GM12878 (cell line): ENCODE data around the gene MEAF6. TPM values are rescaled to one million over a fixed set of nuclear protein-coding genes. Genes with fewer than 3 reads are reported as not detected.
A peak's percentile ranks its signal among the peaks of the same experiment; 100 is the strongest.

Source experiments
- ATAC-seq: fragments of 200-7000 bp; cut with Tn5 transposase; 3 replicates; pipeline ENCODE4 v1.9.1; 2020; ENCODE audit warnings: mild to moderate bottlenecking, moderate library complexity
- BruUV-seq: library from RNA; stranded (reverse); fragments of 400-500 nt; replicated peaks from 2 replicates; lab custom pipeline; 2021; lab: Mats Ljungman, UMichigan
- CTCF ChIA-PET: fragments of 300-600 bp; sonication (Branson Sonifier 250); formaldehyde crosslinking; extraction: SDS; loops from one replicate; lab custom pipeline; 2021; ENCODE audit warnings: inconsistent platforms; lab: Yijun Ruan, JAX
- POLR2A ChIA-PET: fragments of 350-600 bp; formaldehyde crosslinking; extraction: SDS; loops from one replicate; lab custom pipeline; 2021; ENCODE audit warnings: inconsistent platforms; lab: Charles Lee
- RAD21 ChIA-PET: fragments of 300-600 bp; sonication (Branson Sonifier 250); formaldehyde crosslinking; loops from one replicate; lab custom pipeline; 2023; ENCODE audit warnings: antibody characterized with exemption; ENCODE audit not compliant: unreplicated experiment; lab: Charles Lee
- SMC1A ChIA-PET: fragments of 300-600 bp; sonication (Branson Sonifier 250); formaldehyde crosslinking; loops from one replicate; lab custom pipeline; 2023; ENCODE audit not compliant: unreplicated experiment, uncharacterized antibody; lab: Charles Lee
- DNase-seq: peaks from one replicate; pipeline ENCODE4 v3.0.0-alpha.2; 2011; ENCODE audit warnings: low read depth, low spot score
- FAIRE-seq: peaks from 3 replicates; lab custom pipeline; 2011; peaks lifted over from hg19 to GRCh38; lab: Jason Lieb, UNC
- H2AFZ ChIP-seq: 2 replicates; pipeline ENCODE4 v1.6.0; 2011; ENCODE audit warnings: low read depth, low read length, control low read depth; ENCODE audit not compliant: control insufficient read depth
- H3K27ac ChIP-seq: 2 replicates; pipeline ENCODE4 v1.5.1; 2011; ENCODE audit warnings: control low read depth; ENCODE audit not compliant: control insufficient read depth, insufficient read depth
- H3K27me3 ChIP-seq, 2 experiments: replicated peaks in 1 of 2; 2 replicates each; pipeline versions ENCODE4 v1.6.0 to v1.6.1; 2011; ENCODE audit warnings: low read length in 1 of 2; ENCODE audit not compliant: control insufficient read depth in 2 of 2, insufficient read depth in 2 of 2
- H3K36me3 ChIP-seq, 2 experiments: 2 replicates each; pipeline ENCODE4 v1.5.1; 2011; ENCODE audit warnings: low read length in 1 of 2; ENCODE audit not compliant: control insufficient read depth in 2 of 2, insufficient read depth in 2 of 2
- H3K4me1 ChIP-seq: 2 replicates; pipeline ENCODE4 v1.6.1; 2011; ENCODE audit warnings: mild to moderate bottlenecking, low read length, moderate library complexity, mixed read lengths; ENCODE audit not compliant: control insufficient read depth, insufficient read depth
- H3K4me2 ChIP-seq: 2 replicates; pipeline ENCODE4 v1.6.0; 2011; ENCODE audit warnings: control low read depth; ENCODE audit not compliant: control insufficient read depth, insufficient read depth
- H3K4me3 ChIP-seq: fragments of 200-600 bp; sonication (generic); 2 replicates; pipeline ENCODE4 v1.5.1; 2016
- H3K79me2 ChIP-seq: 2 replicates; pipeline ENCODE4 v1.6.0; 2011; ENCODE audit warnings: low read length; ENCODE audit not compliant: control insufficient read depth, insufficient read depth
- H3K9ac ChIP-seq: 2 replicates; pipeline ENCODE4 v1.8.0; 2011; ENCODE audit warnings: low read length, control low read depth, mixed read lengths; ENCODE audit not compliant: control insufficient read depth, insufficient read depth
- H3K9me3 ChIP-seq: replicated peaks from 3 replicates; pipeline ENCODE4 v1.5.1; 2011; ENCODE audit warnings: mild to moderate bottlenecking, low read length; ENCODE audit not compliant: control insufficient read depth, insufficient read depth
- H4K20me1 ChIP-seq: 2 replicates; pipeline ENCODE4 v1.6.0; 2011; ENCODE audit not compliant: control insufficient read depth, insufficient read depth
- FOXM1 ChIP-seq: IDR thresholded peaks from 2 replicates; pipeline ENCODE4 v1.6.1; 2012; ENCODE audit warnings: low read depth, mild to moderate bottlenecking, inconsistent platforms, low read length, moderate library complexity
- IKZF2 ChIP-seq, 2 experiments: fragments of 450-650 bp; IDR thresholded peaks; 2 replicates each; pipeline ENCODE4 v1.6.1; 2017; ENCODE audit warnings: mild to moderate bottlenecking in 2 of 2, moderate library complexity in 2 of 2
- KDM1A ChIP-seq: fragments of 200-600 bp; sonication (generic); IDR thresholded peaks from 2 replicates; pipeline ENCODE4 v1.6.1; 2016; ENCODE audit warnings: borderline replicate concordance
- KLF5 ChIP-seq: fragments of 450-650 bp; IDR thresholded peaks from 2 replicates; pipeline ENCODE4 v1.6.1; 2014; ENCODE audit warnings: mild to moderate bottlenecking; ENCODE audit not compliant: partially characterized antibody
- MXI1 ChIP-seq: fragments of 150-350 bp; IDR thresholded peaks from 2 replicates; pipeline ENCODE4 v1.6.1; 2011; ENCODE audit warnings: low read depth, mild to moderate bottlenecking, inconsistent platforms, low read length, improper control_type of control experiment
- PAX8 ChIP-seq: fragments of 450-650 bp; IDR thresholded peaks from 2 replicates; pipeline ENCODE4 v1.6.1; 2017; ENCODE audit warnings: mild to moderate bottlenecking, moderate library complexity
- RELA ChIP-seq: fragments of 450-650 bp; IDR thresholded peaks from 2 replicates; pipeline ENCODE4 v1.8.0; 2014; ENCODE audit warnings: borderline replicate concordance; ENCODE audit not compliant: partially characterized antibody
- SP1 ChIP-seq: IDR thresholded peaks from one replicate; pipeline ENCODE4 v1.6.1; 2011; ENCODE audit warnings: low read depth, low read length
- YBX1 ChIP-seq: fragments of 450-650 bp; IDR thresholded peaks from 2 replicates; pipeline ENCODE4 v1.6.1; 2016; ENCODE audit warnings: antibody characterized with exemption
- ZBTB11 ChIP-seq: fragments of 450-650 bp; formaldehyde crosslinking; IDR thresholded peaks from 2 replicates; pipeline ENCODE4 v1.5.0; 2022; ENCODE audit warnings: mild to moderate bottlenecking, missing genetic modification characterization
- WGBS: methylation state at CpG from one replicate; pipeline ENCODE4 v1.1.6; 2016; ENCODE audit warnings: low lambda C conversion rate; ENCODE audit not compliant: insufficient replicate concordance, insufficient coverage; ENCODE audit errors: missing lambda C conversion rate; 5-methylcytosine and 5-hydroxymethylcytosine counted together
- in situ Hi-C: fragments of 300-500 bp; cut with MboI; formaldehyde crosslinking; loops from 9 replicates; pipeline ENCODE4 v1.14.3; 2018; ENCODE audit warnings: mixed read lengths
- intact Hi-C: fragments of 100-400 bp; cut with micrococcal nuclease; formaldehyde crosslinking; loops from one replicate; pipeline ENCODE4 v1.14.2; 2022; ENCODE audit not compliant: unreplicated experiment
- polyA plus RNA-seq, 11 experiments: library from polyadenylated mRNA; depleted of rRNA in 4 of 11; unstranded in 6 of 11; stranded (reverse) in 5 of 11; fragments of >200 nt; fragmentation: Nextera tagmentation in 4 of 11; fragmentation: Illumina TruSeq in 1 of 11; extraction: Ambion mirVana in 4 of 11; extraction: Trizol in 1 of 11; gene quantifications; 1 replicate in 1 of 11; 2 replicates in 10 of 11; pipeline versions ENCODE4 v1.2.1 to v1.2.3, GENCODE V29; 2011 to 2016; ENCODE audit warnings: inconsistent platforms in 2 of 11, missing spikeins in 2 of 11, low read depth in 1 of 11
- total RNA-seq, 4 experiments: library from RNA; depleted of rRNA in 3 of 4; stranded (reverse); fragments of >200 nt in 3 of 4; fragmentation: Illumina TruSeq in 1 of 4; extraction: Trizol in 1 of 4; gene quantifications; 2 replicates each; pipeline versions ENCODE4 v1.2.1 to v1.2.3, GENCODE V29; 2013 to 2021
- TF ChIP-seq, protein P1 (sequence below): fragments of 450-650 bp; IDR thresholded peaks from 2 replicates; pipeline ENCODE4 v1.6.1; 2016; ENCODE audit warnings: mild to moderate bottlenecking
- TF ChIP-seq, protein P2 (sequence below): fragments of 450-650 bp; IDR thresholded peaks from 2 replicates; pipeline ENCODE4 v1.6.1; 2016; ENCODE audit warnings: mild to moderate bottlenecking, moderate library complexity, borderline replicate concordance

MEAF6 gene
- total and polyA plus RNA-seq, 10 of the 15 experiments (the other 5 are each of a cell fraction or from before 2014, with no cell fraction given) = 30.8 to 75.0 (median 58.1) TPM

- TF ChIP-seq SP1 (no peak), FOXM1 (no peak), RELA (no peak), PAX8 (no peak), YBX1 (no peak), MXI1 (no peak)
- TF ChIP-seq, all 136 proteins: peak for 0
Observed at GRCh38 chr1:37517569-37517968, 3.0 kb upstream of the MEAF6 start (continued).

- SMC1A ChIA-PET = interaction anchor here (0.9 to 2.1 kb wide), 5 partner anchors 10 to 163 kb away, joined by 3 to 6 read pairs (median 3); no protein-coding TSS in a partner anchor
- no peaks in the 10 kb centered on the region for H3K27me3 ChIP-seq
- intact Hi-C loops = loop anchor here (2.0 kb wide), 1 partner anchor 37 kb away; no protein-coding TSS in a partner anchor
- peak overlapping the region; percentile 67 for H3K9ac ChIP-seq
- H3K4me3 ChIP-seq = peak overlapping the region; percentile 69
- no peaks in the 10 kb centered on the region for H3K9me3 ChIP-seq
- WGBS = 71% methylated on average over 18 of the region's 18 CpGs
- no peak for ATAC-seq
- CTCF ChIA-PET = interaction anchor here (0.5 to 5.1 kb wide), 11 partner anchors 9 to 1088 kb away, joined by 3 to 26 read pairs (median 5); partner anchors contain the start of gene SNIP1
- H4K20me1 ChIP-seq = no peaks in the 10 kb centered on the region
- in situ Hi-C loops = no loop called here
- POLR2A ChIA-PET = interaction anchor here (0.6 to 2.7 kb wide), 7 partner anchors 9 to 357 kb away, joined by 3 to 28 read pairs (median 5); partner anchors contain the start of genes CDCA8, SNIP1 and ZC3H12A
- H3K4me2 ChIP-seq = peak overlapping the region; percentile 62
- peak overlapping the region; percentile 39 for H3K27ac ChIP-seq
- peaks cover 17% of the 10 kb centered on the region for H3K79me2 ChIP-seq
- DNase-seq = no peak
- peaks cover 6% of the 10 kb centered on the region for H3K4me1 ChIP-seq
- BruUV-seq = TSS peak; percentile 80
- FAIRE-seq = no peak
- peaks cover 0 to 10% of the 10 kb centered on the region in 2 experiments; a peak in 1 of 4 replicates for H3K36me3 ChIP-seq
- RAD21 ChIA-PET = interaction anchor here (1.2 to 2.1 kb wide), 7 partner anchors 10 to 81 kb away, joined by 4 to 13 read pairs (median 6); partner anchors contain the start of genes GNL2, SNIP1 and ZC3H12A
- H2AFZ ChIP-seq = peak overlapping the region; percentile 80
- TF ChIP-seq KLF5 (no peak), KDM1A (no peak), ZBTB11 (no peak), IKZF2 (IDR thresholded peaks at IDR 0.05) (peak; percentile 21 to 25; a peak in 1 of 4 replicates), YBX1 (no peak)
- TF ChIP-seq, protein P1, sequence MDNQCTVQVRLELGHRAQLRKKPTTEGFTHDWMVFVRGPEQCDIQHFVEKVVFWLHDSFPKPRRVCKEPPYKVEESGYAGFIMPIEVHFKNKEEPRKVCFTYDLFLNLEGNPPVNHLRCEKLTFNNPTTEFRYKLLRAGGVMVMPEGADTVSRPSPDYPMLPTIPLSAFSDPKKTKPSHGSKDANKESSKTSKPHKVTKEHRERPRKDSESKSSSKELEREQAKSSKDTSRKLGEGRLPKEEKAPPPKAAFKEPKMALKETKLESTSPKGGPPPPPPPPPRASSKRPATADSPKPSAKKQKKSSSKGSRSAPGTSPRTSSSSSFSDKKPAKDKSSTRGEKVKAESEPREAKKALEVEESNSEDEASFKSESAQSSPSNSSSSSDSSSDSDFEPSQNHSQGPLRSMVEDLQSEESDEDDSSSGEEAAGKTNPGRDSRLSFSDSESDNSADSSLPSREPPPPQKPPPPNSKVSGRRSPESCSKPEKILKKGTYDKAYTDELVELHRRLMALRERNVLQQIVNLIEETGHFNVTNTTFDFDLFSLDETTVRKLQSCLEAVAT = peak; percentile 98
- TF ChIP-seq, protein P2, sequence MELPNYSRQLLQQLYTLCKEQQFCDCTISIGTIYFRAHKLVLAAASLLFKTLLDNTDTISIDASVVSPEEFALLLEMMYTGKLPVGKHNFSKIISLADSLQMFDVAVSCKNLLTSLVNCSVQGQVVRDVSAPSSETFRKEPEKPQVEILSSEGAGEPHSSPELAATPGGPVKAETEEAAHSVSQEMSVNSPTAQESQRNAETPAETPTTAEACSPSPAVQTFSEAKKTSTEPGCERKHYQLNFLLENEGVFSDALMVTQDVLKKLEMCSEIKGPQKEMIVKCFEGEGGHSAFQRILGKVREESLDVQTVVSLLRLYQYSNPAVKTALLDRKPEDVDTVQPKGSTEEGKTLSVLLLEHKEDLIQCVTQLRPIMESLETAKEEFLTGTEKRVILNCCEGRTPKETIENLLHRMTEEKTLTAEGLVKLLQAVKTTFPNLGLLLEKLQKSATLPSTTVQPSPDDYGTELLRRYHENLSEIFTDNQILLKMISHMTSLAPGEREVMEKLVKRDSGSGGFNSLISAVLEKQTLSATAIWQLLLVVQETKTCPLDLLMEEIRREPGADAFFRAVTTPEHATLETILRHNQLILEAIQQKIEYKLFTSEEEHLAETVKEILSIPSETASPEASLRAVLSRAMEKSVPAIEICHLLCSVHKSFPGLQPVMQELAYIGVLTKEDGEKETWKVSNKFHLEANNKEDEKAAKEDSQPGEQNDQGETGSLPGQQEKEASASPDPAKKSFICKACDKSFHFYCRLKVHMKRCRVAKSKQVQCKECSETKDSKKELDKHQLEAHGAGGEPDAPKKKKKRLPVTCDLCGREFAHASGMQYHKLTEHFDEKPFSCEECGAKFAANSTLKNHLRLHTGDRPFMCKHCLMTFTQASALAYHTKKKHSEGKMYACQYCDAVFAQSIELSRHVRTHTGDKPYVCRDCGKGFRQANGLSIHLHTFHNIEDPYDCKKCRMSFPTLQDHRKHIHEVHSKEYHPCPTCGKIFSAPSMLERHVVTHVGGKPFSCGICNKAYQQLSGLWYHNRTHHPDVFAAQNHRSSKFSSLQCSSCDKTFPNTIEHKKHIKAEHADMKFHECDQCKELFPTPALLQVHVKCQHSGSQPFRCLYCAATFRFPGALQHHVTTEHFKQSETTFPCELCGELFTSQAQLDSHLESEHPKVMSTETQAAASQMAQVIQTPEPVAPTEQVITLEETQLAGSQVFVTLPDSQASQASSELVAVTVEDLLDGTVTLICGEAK = peak; percentile 43
Observed at GRCh38 chr1:37515185-37516034, 844 bp upstream of the MEAF6 start.
